ENCODE data around the gene GPT2.

DNA sequence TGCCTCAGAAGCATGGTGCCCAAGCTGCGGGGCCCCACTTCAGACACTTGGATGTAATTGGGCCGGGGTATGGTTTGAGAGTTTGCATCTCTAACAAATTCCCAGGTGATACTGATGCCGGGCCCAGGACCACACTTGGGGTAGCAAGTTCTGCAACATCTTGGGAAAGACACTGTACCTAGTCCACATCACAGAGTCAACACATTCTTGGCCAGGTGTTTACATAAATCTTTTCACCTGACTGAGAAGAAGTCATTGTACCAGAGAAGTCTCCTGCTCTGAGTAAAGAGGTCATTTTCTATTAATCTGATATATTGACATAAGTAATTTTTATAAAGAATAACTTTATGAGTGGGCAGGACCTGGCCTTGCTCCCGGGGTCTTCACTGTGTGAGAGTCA is 27.5 kb downstream of the GPT2 start:
- TF ChIP-seq BACH2 (CRISPR knock-in tag; IDR thresholded peaks at IDR 0.05; ENCODE audit: borderline replicate concordance) = no peak
- no peak for TF ChIP-seq GLIS3 (CRISPR knock-in tag; IDR thresholded peaks at IDR 0.05)
- TF ChIP-seq OSR1 (CRISPR knock-in tag; IDR thresholded peaks at IDR 0.05) = no peak
- TF ChIP-seq CREB5 (CRISPR knock-in tag; IDR thresholded peaks at IDR 0.05; ENCODE audit: low read depth) = no peak
- TF ChIP-seq PPARA (CRISPR knock-in tag; IDR thresholded peaks at IDR 0.05; ENCODE audit: borderline replicate concordance) = no peak
- TF ChIP-seq PATZ1 (CRISPR knock-in tag; IDR thresholded peaks at IDR 0.05; ENCODE audit: borderline replicate concordance) = no peak
- no peak for TF ChIP-seq ZC3H10 (CRISPR knock-in tag; IDR thresholded peaks at IDR 0.05)
- TF ChIP-seq, protein P1, sequence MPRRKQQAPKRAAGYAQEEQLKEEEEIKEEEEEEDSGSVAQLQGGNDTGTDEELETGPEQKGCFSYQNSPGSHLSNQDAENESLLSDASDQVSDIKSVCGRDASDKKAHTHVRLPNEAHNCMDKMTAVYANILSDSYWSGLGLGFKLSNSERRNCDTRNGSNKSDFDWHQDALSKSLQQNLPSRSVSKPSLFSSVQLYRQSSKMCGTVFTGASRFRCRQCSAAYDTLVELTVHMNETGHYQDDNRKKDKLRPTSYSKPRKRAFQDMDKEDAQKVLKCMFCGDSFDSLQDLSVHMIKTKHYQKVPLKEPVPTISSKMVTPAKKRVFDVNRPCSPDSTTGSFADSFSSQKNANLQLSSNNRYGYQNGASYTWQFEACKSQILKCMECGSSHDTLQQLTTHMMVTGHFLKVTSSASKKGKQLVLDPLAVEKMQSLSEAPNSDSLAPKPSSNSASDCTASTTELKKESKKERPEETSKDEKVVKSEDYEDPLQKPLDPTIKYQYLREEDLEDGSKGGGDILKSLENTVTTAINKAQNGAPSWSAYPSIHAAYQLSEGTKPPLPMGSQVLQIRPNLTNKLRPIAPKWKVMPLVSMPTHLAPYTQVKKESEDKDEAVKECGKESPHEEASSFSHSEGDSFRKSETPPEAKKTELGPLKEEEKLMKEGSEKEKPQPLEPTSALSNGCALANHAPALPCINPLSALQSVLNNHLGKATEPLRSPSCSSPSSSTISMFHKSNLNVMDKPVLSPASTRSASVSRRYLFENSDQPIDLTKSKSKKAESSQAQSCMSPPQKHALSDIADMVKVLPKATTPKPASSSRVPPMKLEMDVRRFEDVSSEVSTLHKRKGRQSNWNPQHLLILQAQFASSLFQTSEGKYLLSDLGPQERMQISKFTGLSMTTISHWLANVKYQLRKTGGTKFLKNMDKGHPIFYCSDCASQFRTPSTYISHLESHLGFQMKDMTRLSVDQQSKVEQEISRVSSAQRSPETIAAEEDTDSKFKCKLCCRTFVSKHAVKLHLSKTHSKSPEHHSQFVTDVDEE (CRISPR knock-in tag; IDR thresholded peaks at IDR 0.05) = no peak
